ENCODE results near the gene PRUNE2. TPM values are rescaled to one million over a fixed set of nuclear protein-coding genes. Genes with fewer than 3 reads are reported as not detected.

Gene PRUNE2
- total RNA-seq, 1 experiment from 2014 or later: 0.59 TPM

DNA sequence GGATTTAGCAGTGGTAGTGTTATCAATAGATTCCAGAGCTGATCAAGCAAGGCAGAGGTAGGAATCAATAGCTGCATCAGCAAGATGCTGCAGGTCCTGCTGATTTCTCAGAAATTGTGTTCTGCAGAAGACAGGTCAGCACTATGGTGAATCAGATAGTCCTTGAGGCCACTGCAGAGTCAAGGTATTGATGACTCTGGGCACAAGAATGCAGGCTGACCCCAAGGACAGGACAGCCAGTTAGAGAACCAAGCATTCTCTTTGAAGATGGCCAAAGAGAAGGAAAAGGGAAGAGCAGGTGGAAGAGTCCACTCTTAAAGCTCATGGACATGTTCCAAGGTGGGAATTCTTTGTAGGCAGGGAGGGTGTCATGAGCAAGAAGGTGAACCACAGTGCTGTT is 28.0 kb downstream of the PRUNE2 start:
- H3K4me1 ChIP-seq (ENCODE audit: control insufficient read depth in 1 of 2, insufficient read depth in 2 of 2, low read length in 2 of 2): peaks cover 0 to 4% of the 10 kb centered on the region in 2 experiments; a peak in 1 of 4 replicates
- no peaks in the 10 kb centered on the region for H3K79me2 ChIP-seq (ENCODE audit: insufficient read depth, low read length)
- no peaks in the 10 kb centered on the region for H3K9me3 ChIP-seq (ENCODE audit: control insufficient read depth in 1 of 2, insufficient read depth in 1 of 2, low read depth in 1 of 2, low read length in 2 of 2)
- ChIA-PET POLR2A (no interaction called here), RAD21 (ENCODE audit: low non-redundant PET in 1 of 2, low total read pairs in 2 of 2, uncharacterized antibody in 2 of 2, unreplicated experiment in 2 of 2) (no interaction called here), CTCF (no interaction called here)
- no peak overlapping the region for H2AFZ ChIP-seq (ENCODE audit: low read depth, low read length, poor library complexity, severe bottlenecking)
- no peak for ATAC-seq
- no peaks in the 10 kb centered on the region for H3K9me2 ChIP-seq (ENCODE audit: insufficient read depth)
- TF ChIP-seq CBX3 (IDR thresholded peaks at IDR 0.05; ENCODE audit: low read depth) (no peak), SRF (IDR thresholded peaks at IDR 0.05; ENCODE audit: low read depth) (no peak), TCF7L2 (IDR thresholded peaks at IDR 0.05; ENCODE audit: borderline replicate concordance, extremely low read depth, insufficient read depth, insufficient read length) (no peak), EZH2 (IDR thresholded peaks at IDR 0.05) (no peak), ZFX (IDR thresholded peaks at IDR 0.05) (no peak), EZH2phosphoT487 (IDR thresholded peaks at IDR 0.05; ENCODE audit: borderline replicate concordance) (no peak), EGR1 (IDR thresholded peaks at IDR 0.05; ENCODE audit: low read depth) (no peak), POLR2A (IDR thresholded peaks at IDR 0.05; ENCODE audit: borderline replicate concordance, extremely low read depth, insufficient read depth, insufficient read length) (no peak), POLR2AphosphoS5 (IDR thresholded peaks at IDR 0.05; ENCODE audit: low read depth, low read length) (no peak), FOSL1 (IDR thresholded peaks at IDR 0.05; ENCODE audit: low read depth) (no peak)
- TF ChIP-seq, protein P1, sequence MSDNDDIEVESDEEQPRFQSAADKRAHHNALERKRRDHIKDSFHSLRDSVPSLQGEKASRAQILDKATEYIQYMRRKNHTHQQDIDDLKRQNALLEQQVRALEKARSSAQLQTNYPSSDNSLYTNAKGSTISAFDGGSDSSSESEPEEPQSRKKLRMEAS (IDR thresholded peaks at IDR 0.05): no peak
- TF ChIP-seq, protein P2, sequence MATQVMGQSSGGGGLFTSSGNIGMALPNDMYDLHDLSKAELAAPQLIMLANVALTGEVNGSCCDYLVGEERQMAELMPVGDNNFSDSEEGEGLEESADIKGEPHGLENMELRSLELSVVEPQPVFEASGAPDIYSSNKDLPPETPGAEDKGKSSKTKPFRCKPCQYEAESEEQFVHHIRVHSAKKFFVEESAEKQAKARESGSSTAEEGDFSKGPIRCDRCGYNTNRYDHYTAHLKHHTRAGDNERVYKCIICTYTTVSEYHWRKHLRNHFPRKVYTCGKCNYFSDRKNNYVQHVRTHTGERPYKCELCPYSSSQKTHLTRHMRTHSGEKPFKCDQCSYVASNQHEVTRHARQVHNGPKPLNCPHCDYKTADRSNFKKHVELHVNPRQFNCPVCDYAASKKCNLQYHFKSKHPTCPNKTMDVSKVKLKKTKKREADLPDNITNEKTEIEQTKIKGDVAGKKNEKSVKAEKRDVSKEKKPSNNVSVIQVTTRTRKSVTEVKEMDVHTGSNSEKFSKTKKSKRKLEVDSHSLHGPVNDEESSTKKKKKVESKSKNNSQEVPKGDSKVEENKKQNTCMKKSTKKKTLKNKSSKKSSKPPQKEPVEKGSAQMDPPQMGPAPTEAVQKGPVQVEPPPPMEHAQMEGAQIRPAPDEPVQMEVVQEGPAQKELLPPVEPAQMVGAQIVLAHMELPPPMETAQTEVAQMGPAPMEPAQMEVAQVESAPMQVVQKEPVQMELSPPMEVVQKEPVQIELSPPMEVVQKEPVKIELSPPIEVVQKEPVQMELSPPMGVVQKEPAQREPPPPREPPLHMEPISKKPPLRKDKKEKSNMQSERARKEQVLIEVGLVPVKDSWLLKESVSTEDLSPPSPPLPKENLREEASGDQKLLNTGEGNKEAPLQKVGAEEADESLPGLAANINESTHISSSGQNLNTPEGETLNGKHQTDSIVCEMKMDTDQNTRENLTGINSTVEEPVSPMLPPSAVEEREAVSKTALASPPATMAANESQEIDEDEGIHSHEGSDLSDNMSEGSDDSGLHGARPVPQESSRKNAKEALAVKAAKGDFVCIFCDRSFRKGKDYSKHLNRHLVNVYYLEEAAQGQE (IDR thresholded peaks at IDR 0.05; ENCODE audit: low read depth): no peak
- no TSS peak for BruUV-seq (replicated peaks)
- no peaks in the 10 kb centered on the region for H4K20me1 ChIP-seq (ENCODE audit: insufficient read depth)
- H3K4me2 ChIP-seq (ENCODE audit: low read length): no peak overlapping the region
- H3K9ac ChIP-seq (ENCODE audit: low read length): no peak overlapping the region
- intact Hi-C loops (cut with micrococcal nuclease): no loop called here
- no peaks in the 10 kb centered on the region for H3K27me3 ChIP-seq (ENCODE audit: insufficient read depth, low read length)
- H3K27ac ChIP-seq (ENCODE audit: low read depth, low read length): no peak overlapping the region
- no peak overlapping the region for H3K4me3 ChIP-seq (replicated peaks in 1 of 2; ENCODE audit: low read depth in 1 of 2, low read length in 2 of 2)
- DNase-seq (ENCODE audit: low read depth, low spot score): no peak
- H3K36me3 ChIP-seq (ENCODE audit: control insufficient read depth in 1 of 2, insufficient read depth in 2 of 2, low read length in 2 of 2): no peaks in the 10 kb centered on the region

Measured in HCT116 (cell line).